ENCODE data around the gene ALOX15B.
A peak's percentile ranks its signal among the peaks of the same experiment; 100 is the strongest.

ALOX15B gene

GRCh38 chr17:8039611-8040168, 831 bp downstream of the ALOX15B start:
- H3K9ac ChIP-seq (ENCODE audit: low read length), result no peak overlapping the region
- no peaks in the 10 kb centered on the region for H3K36me3 ChIP-seq (ENCODE audit: low read length)
- no peaks in the 10 kb centered on the region for H4K20me1 ChIP-seq (ENCODE audit: low read depth, low read length)
- H3K79me2 ChIP-seq (ENCODE audit: insufficient read depth, low read length), result no peaks in the 10 kb centered on the region
- no peaks in the 10 kb centered on the region for H3F3A ChIP-seq (ENCODE audit: insufficient read depth)
- H3K27ac ChIP-seq (ENCODE audit: low read depth, low read length), result no peak overlapping the region
- H3K4me2 ChIP-seq (ENCODE audit: low read depth, low read length, poor library complexity, severe bottlenecking), result no peak overlapping the region
- H3K4me3 ChIP-seq (ENCODE audit: insufficient read depth, low read length, poor library complexity, severe bottlenecking), result no peak overlapping the region
- H3K9me2 ChIP-seq (replicated peaks; ENCODE audit: insufficient read depth, low read length), result no peaks in the 10 kb centered on the region
- TF ChIP-seq EZH2phosphoT487 (conservative IDR thresholded peaks at IDR 0.05; ENCODE audit: low read length) (no peak), CTCF (IDR thresholded peaks at IDR 0.05; ENCODE audit: insufficient read depth, low read length, poor library complexity, severe bottlenecking) (no peak)
- no peaks in the 10 kb centered on the region for H3K27me3 ChIP-seq (ENCODE audit: low read length)
- H3K9me3 ChIP-seq (ENCODE audit: insufficient read depth, low read length), result no peaks in the 10 kb centered on the region
- H2AFZ ChIP-seq (ENCODE audit: low read depth, low read length, severe bottlenecking), result no peak overlapping the region

- Histone ChIP-seq H3K79me2 (ENCODE audit: insufficient read depth, low read length) (no peaks in the 10 kb centered on the region), H3K27me3 (ENCODE audit: low read length) (no peaks in the 10 kb centered on the region), H3K4me2 (ENCODE audit: low read depth, low read length, poor library complexity, severe bottlenecking) (no peak overlapping the region), H3K27ac (ENCODE audit: low read depth, low read length) (no peak overlapping the region), H3K36me3 (ENCODE audit: low read length) (no peaks in the 10 kb centered on the region), H4K20me1 (ENCODE audit: low read depth, low read length) (no peaks in the 10 kb centered on the region), H3K9ac (ENCODE audit: low read length) (no peak overlapping the region), H3K9me2 (replicated peaks; ENCODE audit: insufficient read depth, low read length) (no peaks in the 10 kb centered on the region), H3K4me3 (ENCODE audit: insufficient read depth, low read length, poor library complexity, severe bottlenecking) (no peak overlapping the region), H3K9me3 (ENCODE audit: insufficient read depth, low read length) (no peaks in the 10 kb centered on the region), H2AFZ (ENCODE audit: low read depth, low read length, severe bottlenecking) (no peak overlapping the region), H3F3A (ENCODE audit: insufficient read depth) (no peaks in the 10 kb centered on the region)
- TF ChIP-seq EZH2phosphoT487 (conservative IDR thresholded peaks at IDR 0.05; ENCODE audit: low read length) (no peak), CTCF (IDR thresholded peaks at IDR 0.05; ENCODE audit: insufficient read depth, low read length, poor library complexity, severe bottlenecking) (peak; percentile 30)
Observed at GRCh38 chr17:8041249-8041928, 2.5 kb downstream of the ALOX15B start.

- Histone ChIP-seq H3K27me3 (ENCODE audit: low read length) (no peaks in the 10 kb centered on the region), H4K20me1 (ENCODE audit: low read depth, low read length) (no peaks in the 10 kb centered on the region), H3K9ac (ENCODE audit: low read length) (no peak overlapping the region), H3F3A (ENCODE audit: insufficient read depth) (no peaks in the 10 kb centered on the region), H3K9me3 (ENCODE audit: insufficient read depth, low read length) (no peaks in the 10 kb centered on the region), H3K36me3 (ENCODE audit: low read length) (no peaks in the 10 kb centered on the region), H3K79me2 (ENCODE audit: insufficient read depth, low read length) (no peaks in the 10 kb centered on the region), H3K4me2 (ENCODE audit: low read depth, low read length, poor library complexity, severe bottlenecking) (no peak overlapping the region), H2AFZ (ENCODE audit: low read depth, low read length, severe bottlenecking) (no peak overlapping the region), H3K4me3 (ENCODE audit: insufficient read depth, low read length, poor library complexity, severe bottlenecking) (no peak overlapping the region), H3K9me2 (replicated peaks; ENCODE audit: insufficient read depth, low read length) (no peaks in the 10 kb centered on the region), H3K27ac (ENCODE audit: low read depth, low read length) (no peak overlapping the region)
- TF ChIP-seq EZH2phosphoT487 (conservative IDR thresholded peaks at IDR 0.05; ENCODE audit: low read length), result no peak
- TF ChIP-seq CTCF (IDR thresholded peaks at IDR 0.05; ENCODE audit: insufficient read depth, low read length, poor library complexity, severe bottlenecking), result no peak
Observed at GRCh38 chr17:8041979-8042378, 3.1 kb downstream of the ALOX15B start.
